ENCODE data around the gene SLC1A2.

DNA sequence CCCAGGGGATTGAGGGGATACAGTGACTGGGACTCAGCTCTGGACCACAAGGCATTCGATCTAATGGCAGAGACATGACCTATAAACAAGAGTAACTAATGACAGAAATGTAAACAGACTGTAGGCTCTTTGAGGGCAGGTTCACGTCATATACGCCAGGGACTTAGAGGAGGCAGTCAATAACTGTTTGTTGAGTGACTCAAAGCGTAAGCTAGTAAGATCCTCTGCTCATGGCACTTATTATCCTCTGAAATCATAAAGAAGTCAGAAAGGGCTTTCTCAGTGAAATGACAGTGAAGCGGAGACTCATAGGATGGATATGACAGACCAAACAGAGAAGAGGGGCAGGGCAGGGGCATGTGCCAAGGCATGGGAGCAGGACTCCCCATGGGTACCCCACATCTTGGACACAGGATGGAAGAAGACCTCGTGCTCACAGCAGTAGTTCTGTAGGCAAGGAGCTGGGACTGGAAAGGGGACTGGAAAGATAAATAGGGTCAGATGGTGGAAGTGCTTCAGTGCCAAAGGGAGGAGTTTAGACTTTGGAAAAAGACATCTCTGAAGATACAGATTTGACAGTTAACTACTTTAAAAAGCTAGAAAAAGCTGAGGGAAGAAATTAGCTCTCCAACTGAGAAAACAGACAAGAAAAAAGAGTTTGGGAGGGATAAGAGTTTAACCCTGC lies 72.7 kb downstream of the SLC1A2 start:
- TF ChIP-seq POLR2A (IDR thresholded peaks at IDR 0.05) = no peak
- TF ChIP-seq, protein P1, sequence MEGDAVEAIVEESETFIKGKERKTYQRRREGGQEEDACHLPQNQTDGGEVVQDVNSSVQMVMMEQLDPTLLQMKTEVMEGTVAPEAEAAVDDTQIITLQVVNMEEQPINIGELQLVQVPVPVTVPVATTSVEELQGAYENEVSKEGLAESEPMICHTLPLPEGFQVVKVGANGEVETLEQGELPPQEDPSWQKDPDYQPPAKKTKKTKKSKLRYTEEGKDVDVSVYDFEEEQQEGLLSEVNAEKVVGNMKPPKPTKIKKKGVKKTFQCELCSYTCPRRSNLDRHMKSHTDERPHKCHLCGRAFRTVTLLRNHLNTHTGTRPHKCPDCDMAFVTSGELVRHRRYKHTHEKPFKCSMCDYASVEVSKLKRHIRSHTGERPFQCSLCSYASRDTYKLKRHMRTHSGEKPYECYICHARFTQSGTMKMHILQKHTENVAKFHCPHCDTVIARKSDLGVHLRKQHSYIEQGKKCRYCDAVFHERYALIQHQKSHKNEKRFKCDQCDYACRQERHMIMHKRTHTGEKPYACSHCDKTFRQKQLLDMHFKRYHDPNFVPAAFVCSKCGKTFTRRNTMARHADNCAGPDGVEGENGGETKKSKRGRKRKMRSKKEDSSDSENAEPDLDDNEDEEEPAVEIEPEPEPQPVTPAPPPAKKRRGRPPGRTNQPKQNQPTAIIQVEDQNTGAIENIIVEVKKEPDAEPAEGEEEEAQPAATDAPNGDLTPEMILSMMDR (IDR thresholded peaks at IDR 0.05) = no peak

Data from lower leg skin (tissue), 3 donors.